GM19467 (cell line): ENCODE results near the gene TTC39A.
A peak's percentile ranks its signal among the peaks of the same experiment; 100 is the strongest.

Experiments
- ATAC-seq: cut with Tn5 transposase; IDR thresholded peaks from one replicate; pipeline ENCODE4 v1.9.1; 2021; ENCODE audit warnings: mild to moderate bottlenecking, moderate library complexity; ENCODE audit not compliant: unreplicated experiment

TTC39A gene

GRCh38 chr1:51330331-51331201 is at the start of gene TTC39A:
TSS of gene TTC39A (minus strand) at chr1:51330562. CDS start at chr1:51330477, 85 bp downstream.
- no peak for ATAC-seq

DNA sequence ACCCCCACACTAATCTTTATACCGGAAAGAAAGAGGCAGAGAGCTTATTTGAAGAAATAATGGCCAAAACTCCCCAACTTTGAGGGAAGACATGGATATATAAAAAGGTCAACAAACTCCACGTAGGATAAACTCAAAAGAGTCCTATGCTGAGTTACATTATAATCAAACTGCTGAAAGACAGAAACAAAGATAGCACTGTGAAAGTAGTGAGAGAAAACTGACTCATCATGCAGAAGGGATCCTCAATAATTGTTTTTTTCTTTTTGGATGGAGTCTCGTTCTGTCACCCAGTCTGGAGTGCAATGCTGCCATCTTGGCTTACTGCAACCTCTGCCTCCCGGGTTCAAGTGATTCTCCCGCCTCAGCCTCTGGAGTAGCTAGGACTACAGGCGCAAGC is 48.5 kb upstream of the TTC39A start:
- ATAC-seq, result no peak

GRCh38 chr1:51373898-51374297 is 43.5 kb upstream of the TTC39A start:
- no peak for ATAC-seq

GRCh38 chr1:51372561-51372960 is 42.2 kb upstream of the TTC39A start:
- no peak for ATAC-seq

GRCh38 chr1:51369171-51369570 is 38.8 kb upstream of the TTC39A start:
- ATAC-seq, result no peak

DNA sequence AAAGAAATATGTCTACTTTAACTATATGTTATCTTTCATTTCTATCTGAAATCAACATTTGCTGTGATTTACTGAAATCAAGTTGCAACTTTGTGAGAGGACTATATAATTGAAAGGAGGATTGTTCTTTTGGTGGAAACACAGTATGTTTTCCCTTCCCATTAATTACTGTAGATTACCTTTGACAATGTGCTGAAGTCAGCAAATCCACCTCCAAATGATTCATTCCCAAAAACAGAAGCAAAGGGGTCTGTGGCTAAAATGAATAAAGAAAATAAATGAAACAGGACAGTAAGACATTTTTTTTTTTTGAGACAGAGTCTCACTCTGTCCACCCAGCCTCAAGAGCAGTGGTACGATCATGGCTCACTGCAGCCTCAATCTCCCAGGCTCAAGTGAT is 35.4 kb upstream of the TTC39A start:
- ATAC-seq, result no peak

DNA sequence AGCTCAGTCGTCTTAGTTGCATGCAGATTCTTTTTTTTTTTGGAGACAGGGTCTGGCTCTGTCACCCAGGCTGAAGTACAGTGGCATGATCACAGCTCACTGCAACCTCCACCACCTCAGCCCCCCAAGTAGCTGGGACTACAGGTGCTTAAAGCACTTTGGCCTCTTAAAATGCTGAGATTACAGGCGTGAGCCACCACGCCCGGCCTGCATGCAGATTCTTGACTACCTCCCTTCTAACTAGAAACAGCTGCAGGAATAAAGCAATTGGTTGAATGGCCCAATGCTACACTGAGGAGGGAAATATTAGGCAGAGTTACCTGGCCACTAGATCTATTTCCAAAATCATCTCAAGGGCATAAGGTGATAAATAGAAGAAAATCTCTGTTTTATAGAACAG is 29.5 kb upstream of the TTC39A start:
- no peak for ATAC-seq

DNA sequence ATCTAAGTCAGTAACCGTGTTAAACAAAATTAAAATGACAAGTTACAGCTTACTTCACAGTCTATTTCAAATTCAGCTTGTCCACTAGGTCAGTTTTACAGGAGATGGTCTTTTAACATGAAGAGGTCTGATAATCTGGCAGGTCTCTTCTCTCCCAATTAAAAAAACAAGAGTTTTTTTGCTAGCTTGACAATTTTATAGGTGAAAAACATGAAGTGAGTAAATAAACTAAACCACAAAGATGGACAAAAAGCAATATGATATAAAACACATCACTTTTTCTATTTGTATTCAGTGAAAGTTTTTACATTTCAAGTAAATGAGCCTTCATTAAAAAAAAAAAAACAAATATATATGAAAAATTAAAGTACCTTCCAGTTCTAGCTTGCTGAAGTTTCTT is 25.0 kb upstream of the TTC39A start:
- no peak for ATAC-seq

DNA sequence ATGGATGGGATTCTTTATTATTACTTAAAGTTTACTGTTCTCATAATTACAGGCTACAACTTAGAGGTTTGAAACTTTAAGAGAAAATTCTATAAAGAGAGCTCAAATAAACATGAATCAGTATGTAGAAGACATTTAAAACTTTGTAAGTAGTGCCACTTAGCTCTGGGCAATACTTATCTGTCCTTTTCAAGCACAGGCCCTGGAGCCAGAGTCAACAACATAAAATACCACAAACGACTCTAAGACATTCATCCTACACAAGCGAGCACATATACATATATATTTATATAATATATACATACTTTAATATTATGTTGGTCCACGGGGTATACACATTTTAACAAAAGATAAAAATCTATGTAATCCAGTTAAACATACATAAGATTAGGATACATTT is 24.1 kb upstream of the TTC39A start:
- ATAC-seq, result no peak

DNA sequence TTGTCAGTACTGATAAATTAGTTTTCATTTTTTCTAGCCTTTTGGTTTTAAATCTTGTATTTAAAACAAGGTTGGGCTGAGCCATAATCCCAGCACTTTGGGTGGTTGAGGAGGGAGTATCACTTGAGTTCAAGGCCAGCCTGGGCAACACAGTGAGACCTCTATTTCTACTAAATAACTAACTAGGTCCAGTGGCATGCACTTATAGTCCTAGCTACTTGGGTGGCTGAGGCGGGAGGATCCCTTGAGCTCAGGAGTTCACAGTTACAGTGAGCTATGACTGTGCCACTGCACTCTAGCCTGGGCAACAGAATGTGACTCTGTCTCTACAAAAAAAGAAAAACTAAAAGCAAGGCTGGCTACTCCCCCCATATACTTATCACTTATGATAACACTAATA is 21.5 kb upstream of the TTC39A start:
- no peak for ATAC-seq

- ATAC-seq, result no peak
Observed at GRCh38 chr1:51349862-51350261, 19.5 kb upstream of the TTC39A start.

DNA sequence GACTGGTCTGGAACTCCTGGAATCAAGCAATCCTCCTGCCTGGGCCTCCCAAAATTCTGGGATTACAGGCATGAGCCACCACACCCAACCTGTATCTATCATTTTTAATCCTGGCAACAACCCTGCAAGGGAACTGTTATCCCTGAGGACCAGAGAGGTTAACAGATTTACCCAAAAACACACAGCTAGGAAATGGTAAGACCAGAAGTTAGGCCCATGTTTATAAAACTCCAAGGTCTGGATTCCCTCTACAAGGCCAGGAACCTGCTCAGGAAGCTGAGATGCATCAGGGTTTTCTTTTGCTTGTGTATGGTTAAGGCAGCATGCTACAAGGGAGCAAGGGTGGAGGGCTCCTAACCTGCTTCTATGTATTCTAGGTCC is 17.8 kb upstream of the TTC39A start:
- ATAC-seq, result no peak

GRCh38 chr1:51347398-51348146 is 17.2 kb upstream of the TTC39A start:
- no peak for ATAC-seq

- no peak for ATAC-seq
Observed at GRCh38 chr1:51346086-51346942, 16.0 kb upstream of the TTC39A start.

GRCh38 chr1:51345300-51345687 is 14.9 kb upstream of the TTC39A start:
- ATAC-seq, result no peak

GRCh38 chr1:51344602-51345299 is 14.4 kb upstream of the TTC39A start:
- ATAC-seq, result no peak

GRCh38 chr1:51344276-51344601 is 13.9 kb upstream of the TTC39A start:
- ATAC-seq, result no peak

DNA sequence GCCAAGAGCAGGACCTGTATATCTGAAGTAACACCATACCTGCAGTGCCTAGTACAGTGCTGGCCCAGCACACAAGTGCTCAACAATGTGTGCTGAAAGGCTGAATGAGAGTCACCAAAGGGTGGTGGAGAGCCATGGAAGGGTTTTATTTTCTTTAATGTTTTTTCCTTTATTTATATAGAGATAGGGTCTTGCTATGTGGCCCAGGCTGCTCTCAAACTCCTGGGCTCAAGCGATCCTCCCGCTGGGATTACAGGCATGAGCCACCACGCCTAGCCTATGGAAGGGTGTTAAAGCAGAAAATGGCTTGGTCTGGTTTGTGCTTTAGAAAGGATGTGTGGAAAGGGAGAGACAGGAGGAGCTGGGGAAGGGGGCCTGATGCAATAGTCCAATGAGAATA is 13.3 kb upstream of the TTC39A start:
- ATAC-seq, result no peak

GRCh38 chr1:51342591-51343206 is 12.3 kb upstream of the TTC39A start:
- no peak for ATAC-seq

DNA sequence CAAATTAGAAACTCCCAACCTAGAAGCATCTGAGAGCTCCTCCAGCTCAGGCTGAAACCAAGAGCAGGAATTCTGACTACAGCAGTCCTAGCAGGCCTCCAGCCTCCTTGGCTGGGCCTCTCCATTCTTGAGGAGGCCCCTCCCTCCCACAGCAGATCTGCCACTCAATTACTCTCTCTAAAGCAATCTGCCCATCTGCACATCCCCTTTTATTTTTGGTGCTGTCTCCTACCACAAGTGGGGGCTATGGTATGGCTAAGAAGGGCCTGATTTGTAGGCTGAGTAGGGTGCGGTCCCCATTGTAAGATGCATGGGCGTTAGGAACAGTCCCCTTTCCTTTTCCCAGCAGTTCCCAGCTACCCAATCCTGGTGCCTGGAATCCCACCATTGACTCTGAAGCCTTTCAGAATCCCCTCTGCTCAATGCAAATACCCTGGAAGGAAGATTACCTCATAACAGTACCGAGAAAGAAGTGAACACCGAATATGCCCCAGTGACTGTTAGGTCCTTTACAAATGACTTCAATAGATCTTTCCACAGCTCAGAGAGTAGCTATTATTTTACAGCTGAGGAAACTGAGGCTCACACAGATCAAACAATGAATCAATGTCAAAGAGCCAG is 11.6 kb upstream of the TTC39A start:
- peak; percentile 53 for ATAC-seq
